Iris pigment epithelial cell (primary cell): ENCODE measurements around the gene SEMA6A.

Experiments
- DNase-seq: peaks from one replicate; pipeline ENCODE4 v3.0.0-alpha.2; 2011; ENCODE audit warnings: low read depth

The SEMA6A gene

GRCh38 chr5:116437922-116438578 lies 136.6 kb downstream of the SEMA6A start:
- no peak for DNase-seq

DNA sequence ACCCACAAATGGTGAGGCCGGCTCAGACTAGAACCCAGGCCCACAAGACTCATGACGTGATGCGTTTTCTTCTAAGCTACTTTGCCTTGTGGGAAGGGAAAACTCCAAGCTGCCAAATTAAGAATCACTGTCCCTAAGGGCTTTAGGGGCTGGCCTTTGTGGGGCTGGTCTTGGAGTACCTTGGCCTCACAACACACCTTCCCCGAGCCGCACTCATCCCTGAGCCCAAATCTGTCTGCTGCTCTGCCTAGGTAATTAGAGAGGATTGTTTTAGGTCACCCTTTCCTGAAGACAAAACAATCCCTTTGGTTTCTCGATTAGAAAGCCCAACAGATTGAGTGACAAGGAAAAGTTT lies 137.3 kb downstream of the SEMA6A start:
- no peak for DNase-seq

- no peak for DNase-seq
Observed at GRCh38 chr5:116436674-116437350, 137.8 kb downstream of the SEMA6A start.

DNA sequence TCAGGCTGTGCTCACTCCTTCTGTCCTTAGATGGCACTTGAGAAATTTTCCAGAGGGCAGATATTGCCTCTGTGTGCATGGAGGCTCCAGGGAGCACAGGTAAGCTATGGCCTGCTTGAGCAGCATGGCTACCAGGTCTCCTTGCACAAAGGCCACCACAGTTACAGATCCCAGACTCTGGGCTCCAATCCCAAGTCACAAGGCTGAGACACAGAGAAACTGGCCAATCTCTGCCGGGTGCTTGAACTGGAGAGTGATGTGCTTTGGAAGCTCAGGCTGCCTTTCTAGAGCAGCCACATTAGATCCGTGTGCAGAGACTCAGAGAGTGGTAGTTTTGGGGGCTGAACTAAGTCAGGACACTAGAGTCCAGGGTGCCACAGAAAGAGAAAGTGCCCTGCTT lies 145.7 kb downstream of the SEMA6A start:
- no peak for DNase-seq

DNA sequence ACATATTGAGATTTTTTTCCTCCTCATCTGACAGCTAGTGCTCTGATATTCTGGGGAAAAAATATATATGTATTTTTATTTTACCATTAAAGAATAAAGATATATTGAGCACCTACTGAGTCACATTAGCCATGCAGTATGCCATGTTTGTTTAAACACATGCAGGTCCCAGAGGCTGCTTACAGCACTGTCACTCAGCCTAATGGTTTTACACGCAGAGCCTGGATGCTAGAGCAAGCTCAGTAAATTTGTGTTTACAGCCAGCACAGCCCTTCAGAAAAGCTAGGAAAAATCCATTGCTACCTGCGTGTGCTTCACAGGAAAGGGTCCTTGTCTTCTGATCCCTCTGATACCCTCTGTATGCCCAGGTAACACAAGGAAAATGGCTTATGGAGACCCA lies 146.2 kb downstream of the SEMA6A start:
- no peak for DNase-seq

DNA sequence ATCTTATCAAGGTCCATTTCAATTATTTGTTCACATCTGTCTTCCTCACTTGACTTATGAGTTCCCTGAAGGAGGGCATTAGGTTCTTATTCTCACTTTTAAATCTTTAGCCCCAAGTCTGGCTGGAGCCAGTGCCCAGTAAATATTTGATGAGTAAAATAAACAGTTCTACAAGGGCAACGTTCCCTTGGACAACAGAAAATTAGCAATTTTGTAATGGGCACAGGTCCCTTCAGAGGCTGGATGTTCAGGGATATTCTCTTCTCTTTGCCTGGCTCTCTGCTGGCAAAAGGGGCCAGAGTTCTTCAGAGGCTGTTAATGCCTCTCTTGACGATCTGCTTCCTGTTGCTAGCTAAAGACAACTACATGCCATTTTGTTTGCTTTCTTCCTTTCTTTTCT lies 149.7 kb downstream of the SEMA6A start:
- no peak for DNase-seq

GRCh38 chr5:116424258-116424615 lies 150.4 kb downstream of the SEMA6A start:
- no peak for DNase-seq

- no peak for DNase-seq
Observed at GRCh38 chr5:116423587-116424257, 150.9 kb downstream of the SEMA6A start.

GRCh38 chr5:116423141-116423540 lies 151.5 kb downstream of the SEMA6A start:
- DNase-seq: no peak

- DNase-seq: no peak
Observed at GRCh38 chr5:116421080-116421629, 153.5 kb downstream of the SEMA6A start.

DNA sequence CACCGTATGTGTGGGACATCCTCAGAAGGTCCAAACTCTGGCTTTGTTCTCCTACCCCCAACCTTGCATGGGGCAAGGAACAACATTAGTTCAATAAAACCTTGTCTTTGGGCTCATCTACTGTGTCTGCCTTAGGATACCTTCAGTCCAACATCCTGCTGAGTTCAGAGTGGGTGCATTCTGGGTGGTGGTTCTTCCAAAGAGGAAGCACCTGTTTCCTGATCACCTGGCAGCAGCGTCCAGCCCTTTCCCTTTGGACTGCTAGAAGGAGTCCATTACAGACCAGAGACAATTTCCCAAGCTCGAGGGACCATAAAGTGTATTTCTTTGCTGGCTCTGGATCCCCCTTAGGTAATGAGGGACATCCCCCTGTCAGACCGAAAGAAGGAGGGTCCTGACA lies 154.1 kb downstream of the SEMA6A start:
- DNase-seq: no peak

DNA sequence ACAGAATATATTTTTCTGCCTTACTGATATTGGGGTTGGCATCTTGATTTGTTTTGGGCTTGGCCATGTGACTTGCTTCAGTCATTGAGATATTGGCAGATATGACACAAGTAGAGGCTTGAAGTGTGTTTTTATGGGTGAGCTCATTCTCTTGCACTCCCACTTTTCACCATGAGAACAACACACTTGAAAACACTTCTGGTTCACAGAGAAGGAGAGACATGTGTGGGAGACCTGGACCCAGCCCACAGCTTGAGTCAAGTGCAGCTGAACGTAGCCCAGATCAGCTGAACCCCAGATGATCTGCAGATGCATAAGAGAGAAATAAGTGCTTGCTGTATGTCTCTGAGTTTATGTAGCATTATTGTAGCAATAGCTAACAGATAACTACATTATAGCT lies 155.4 kb downstream of the SEMA6A start:
- DNase-seq: no peak

- no peak for DNase-seq
Observed at GRCh38 chr5:116418774-116419173, 155.8 kb downstream of the SEMA6A start.

DNA sequence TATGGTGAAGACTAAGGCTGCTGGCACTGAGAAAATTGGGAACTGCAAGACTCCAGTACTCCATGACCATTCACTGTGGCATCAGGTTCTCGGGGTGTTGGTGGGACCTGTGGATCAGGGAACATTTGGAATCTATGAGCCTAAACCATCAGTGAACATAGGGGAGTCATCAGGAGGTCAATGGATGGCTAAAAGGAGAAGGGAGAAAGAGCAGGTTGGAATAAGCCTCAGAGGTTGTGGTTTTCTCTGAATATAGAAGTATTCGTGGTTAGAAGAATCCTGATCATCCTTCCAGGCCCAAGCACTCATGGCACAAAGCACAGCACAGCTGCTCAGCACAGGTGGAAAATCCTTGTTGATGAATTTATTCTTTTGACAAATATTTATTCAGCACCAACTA lies 156.6 kb downstream of the SEMA6A start:
- DNase-seq: no peak

DNA sequence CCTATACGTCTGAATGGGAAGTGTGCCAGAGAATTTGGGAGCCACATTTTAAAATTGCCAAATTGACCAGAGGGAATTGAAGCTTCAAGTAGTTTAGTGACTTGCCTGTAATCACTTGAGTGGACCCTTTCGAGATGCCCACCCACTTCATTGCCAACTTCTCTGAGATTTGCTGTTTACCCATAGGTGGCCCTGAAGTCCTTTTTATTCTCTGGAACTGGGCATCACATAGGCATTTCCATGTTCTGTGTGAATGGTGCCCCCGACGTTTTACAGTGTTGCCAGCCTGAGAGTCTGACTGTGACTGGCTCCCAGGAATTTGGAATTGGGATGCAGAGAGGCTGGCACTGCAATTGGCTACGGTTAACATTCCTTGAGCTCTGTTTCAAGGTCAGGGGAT lies 158.6 kb downstream of the SEMA6A start:
- DNase-seq: no peak

DNA sequence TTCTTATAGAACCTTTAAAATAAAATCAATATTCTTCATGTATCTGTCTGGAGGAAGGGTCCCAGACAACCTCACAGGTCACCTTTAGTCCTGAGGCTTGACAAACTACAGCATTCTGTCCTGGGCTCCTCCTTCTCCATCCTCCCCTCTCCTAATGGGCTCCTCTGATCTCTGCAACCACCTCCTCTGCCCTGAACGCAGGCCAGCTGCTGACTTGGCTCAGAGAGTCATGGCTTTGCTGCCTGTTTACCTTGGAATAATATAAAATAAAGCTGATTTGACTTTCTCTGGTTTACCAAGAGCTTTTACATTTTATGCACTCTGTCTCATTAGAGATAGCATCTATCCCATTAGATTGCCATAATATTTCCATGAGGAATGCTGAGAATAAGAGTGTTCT lies 159.4 kb downstream of the SEMA6A start:
- no peak for DNase-seq

- peak; percentile 5 for DNase-seq
Observed at GRCh38 chr5:116411101-116411571, 163.5 kb downstream of the SEMA6A start.

DNA sequence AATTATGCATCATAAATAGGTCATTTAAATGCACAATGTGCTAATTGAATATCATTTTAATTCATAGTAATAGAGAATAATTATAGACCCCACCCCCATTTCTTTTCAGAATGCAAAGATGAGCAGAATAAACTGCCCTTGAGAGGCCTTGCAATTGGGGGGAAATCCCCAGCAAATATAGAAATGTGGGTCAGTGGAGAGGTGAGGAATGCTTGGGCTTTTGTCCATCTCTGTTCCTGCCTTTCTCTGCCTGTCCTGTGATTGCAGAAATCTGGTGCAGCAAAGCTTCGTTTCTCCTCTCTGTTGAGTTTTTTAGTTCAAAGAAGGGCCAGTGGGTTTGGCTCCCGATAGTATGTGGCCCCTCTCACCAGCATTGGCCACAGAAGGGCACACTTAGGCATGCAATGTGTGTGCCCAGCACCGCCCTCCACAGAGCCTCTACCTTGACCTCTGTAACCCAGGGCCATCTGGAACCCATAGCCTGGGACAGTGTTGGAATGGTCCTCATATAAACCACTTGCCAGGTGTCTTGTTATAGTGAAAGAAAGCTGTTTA lies 164.2 kb downstream of the SEMA6A start:
- DNase-seq: no peak

GRCh38 chr5:116409591-116410296 lies 164.9 kb downstream of the SEMA6A start:
- DNase-seq: no peak

- no peak for DNase-seq
Observed at GRCh38 chr5:116406306-116407041, 168.1 kb downstream of the SEMA6A start.

GRCh38 chr5:116404792-116405191 lies 169.8 kb downstream of the SEMA6A start:
- no peak for DNase-seq

DNA sequence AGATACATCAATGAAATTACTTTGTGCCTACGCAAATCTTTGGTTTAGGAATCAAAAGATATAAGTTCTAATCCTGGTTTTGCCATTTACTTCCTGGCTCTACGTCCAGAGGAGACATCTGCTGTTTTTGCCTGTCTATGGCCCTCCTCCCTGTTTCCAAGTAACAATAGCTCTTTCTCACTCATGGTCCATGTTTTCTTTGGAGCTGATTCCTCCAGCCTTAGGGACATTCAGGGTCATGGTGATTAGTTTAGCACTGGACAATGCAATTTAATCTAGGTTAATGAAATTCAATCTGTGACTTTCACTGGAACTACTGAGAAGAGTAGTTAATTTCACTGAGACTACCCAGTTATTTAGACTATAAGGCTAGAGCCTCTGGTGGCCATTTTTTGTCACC lies 170.6 kb downstream of the SEMA6A start:
- no peak for DNase-seq
